AG20443 (cell line): ENCODE measurements around the gene IGFN1.
"Not testable (repeated sequence)": the region's sequence is repeated elsewhere in the genome, so short reads cannot be mapped to it uniquely, and the experiment has no call there.

Experiments
- DNase-seq: peaks from one replicate; pipeline ENCODE4 v3.0.0; 2012; ENCODE audit warnings: low spot score, mixed read lengths

IGFN1 gene

GRCh38 chr1:201217851-201218250, 27.2 kb downstream of the IGFN1 start:
- DNase-seq = no peak

GRCh38 chr1:201218409-201218808, 27.8 kb downstream of the IGFN1 start:
- DNase-seq = no peak

GRCh38 chr1:201219481-201220387, 29.1 kb downstream of the IGFN1 start:
- DNase-seq = no peak

- DNase-seq = no peak
Measured at GRCh38 chr1:201220388-201220715, 29.7 kb downstream of the IGFN1 start.

GRCh38 chr1:201221201-201221846, 30.7 kb downstream of the IGFN1 start:
- DNase-seq = no peak

- peak; percentile 4 for DNase-seq
Measured at GRCh38 chr1:201222125-201222524, 31.5 kb downstream of the IGFN1 start.

- peak; percentile 6 for DNase-seq
Measured at GRCh38 chr1:201223852-201224665, 33.4 kb downstream of the IGFN1 start.

- DNase-seq = peak; percentile 40
Measured at GRCh38 chr1:201224666-201225370, 34.2 kb downstream of the IGFN1 start.

- DNase-seq = no peak
Measured at GRCh38 chr1:201226178-201226514, 35.5 kb downstream of the IGFN1 start.

GRCh38 chr1:201226859-201227488, 36.4 kb downstream of the IGFN1 start:
- peak; percentile 3 for DNase-seq

GRCh38 chr1:201228011-201228983, 37.7 kb downstream of the IGFN1 start:
- peak; percentile 1 for DNase-seq

GRCh38 chr1:201229095-201229494, 38.5 kb downstream of the IGFN1 start:
- peak; percentile 5 for DNase-seq

GRCh38 chr1:201229771-201230635, 39.4 kb downstream of the IGFN1 start:
- peak; percentile 64 for DNase-seq

- DNase-seq = no peak
Measured at GRCh38 chr1:201230676-201231075, 40.1 kb downstream of the IGFN1 start.

- DNase-seq = not testable (repeated sequence)
Measured at GRCh38 chr1:201239646-201240045, 49.0 kb downstream of the IGFN1 start.

GRCh38 chr1:201240171-201240570, 49.5 kb downstream of the IGFN1 start:
- no peak for DNase-seq

- no peak for DNase-seq
Measured at GRCh38 chr1:201241736-201242135, 51.1 kb downstream of the IGFN1 start.

GRCh38 chr1:201245082-201245481, 54.5 kb downstream of the IGFN1 start:
- DNase-seq = no peak
